ENCODE results near the gene KCNJ5. TPM values are rescaled to one million over a fixed set of nuclear protein-coding genes. Genes with fewer than 3 reads are reported as not detected.

The KCNJ5 gene
- total RNA-seq, 1 donor from 2014 or later: 1.5 TPM

- Histone ChIP-seq H3K36me3 (no peaks in the 10 kb centered on the region), H3K4me1 (peaks cover 10% of the 10 kb centered on the region), H3K27me3 (no peaks in the 10 kb centered on the region), H3K27ac (no peak overlapping the region), H3K4me3 (peak overlapping the region in 1 of 2 donors; percentile 70), H3K9me3 (no peaks in the 10 kb centered on the region)
- no peak for DNase-seq (ENCODE audit: extremely low spot score in 2 of 2)
- no peak for TF ChIP-seq CTCF (IDR thresholded peaks at IDR 0.05)
- intact Hi-C loops (cut with DNase I): loop anchor here (10.0 kb wide), 1 partner anchor 65 kb away; no protein-coding TSS in a partner anchor
Observed at GRCh38 chr11:128889657-128890213, 1.4 kb upstream of the KCNJ5 start.

GRCh38 chr11:128890216-128890542 is 977 bp upstream of the KCNJ5 start:
- intact Hi-C loops (cut with DNase I): no loop called here
- no peaks in the 10 kb centered on the region for H3K9me3 ChIP-seq
- H3K36me3 ChIP-seq: no peaks in the 10 kb centered on the region
- H3K4me3 ChIP-seq: peak overlapping the region; percentile 44 to 70
- H3K27ac ChIP-seq: no peak overlapping the region
- DNase-seq (ENCODE audit: extremely low spot score in 2 of 2): no peak
- peaks cover 10% of the 10 kb centered on the region for H3K4me1 ChIP-seq
- TF ChIP-seq POLR2AphosphoS5 (IDR thresholded peaks at IDR 0.05; ENCODE audit: insufficient read depth in 1 of 2, low read depth in 1 of 2): no peak
- no peak for TF ChIP-seq CTCF (IDR thresholded peaks at IDR 0.05)
- no peak for TF ChIP-seq POLR2A (IDR thresholded peaks at IDR 0.05)
- no peaks in the 10 kb centered on the region for H3K27me3 ChIP-seq

DNA sequence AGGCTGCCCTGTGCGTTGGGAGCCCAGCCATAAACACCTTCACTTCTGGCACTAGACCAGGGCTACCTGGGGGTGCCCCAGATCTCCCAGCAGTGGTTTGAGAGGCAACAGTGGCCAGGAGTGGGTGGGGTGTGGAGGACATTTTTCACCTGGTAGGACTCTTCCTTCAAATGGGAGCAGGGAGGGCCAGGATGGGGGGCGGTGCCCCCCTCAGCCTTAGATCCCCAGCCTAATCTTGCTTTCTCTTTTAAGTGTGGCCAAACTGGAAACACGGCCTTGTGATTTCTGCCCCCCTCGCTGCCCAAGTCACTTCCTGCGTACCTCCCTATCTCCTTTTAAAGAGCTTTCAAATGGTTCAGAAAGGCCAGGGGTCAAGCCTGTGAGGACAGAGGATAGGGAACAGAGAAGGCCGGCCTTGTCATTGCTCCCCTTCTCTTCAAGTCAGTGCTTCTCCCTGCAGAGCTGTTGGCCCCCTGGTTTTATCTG is 800 bp downstream of the KCNJ5 start:
- intact Hi-C loops (cut with DNase I): no loop called here
- no peaks in the 10 kb centered on the region for H3K36me3 ChIP-seq
- no peak for DNase-seq (ENCODE audit: extremely low spot score in 2 of 2)
- peak overlapping the region in 1 of 2 donors; percentile 44 for H3K4me3 ChIP-seq
- H3K4me1 ChIP-seq: peaks cover 14% of the 10 kb centered on the region
- no peaks in the 10 kb centered on the region for H3K9me3 ChIP-seq
- no peak overlapping the region for H3K27ac ChIP-seq
- TF ChIP-seq CTCF (IDR thresholded peaks at IDR 0.05) (no peak), POLR2A (IDR thresholded peaks at IDR 0.05) (no peak), POLR2AphosphoS5 (IDR thresholded peaks at IDR 0.05; ENCODE audit: insufficient read depth in 1 of 2, low read depth in 1 of 2) (no peak)
- H3K27me3 ChIP-seq: no peaks in the 10 kb centered on the region

- Histone ChIP-seq H3K27ac (no peak overlapping the region), H3K4me3 (no peak overlapping the region), H3K27me3 (no peaks in the 10 kb centered on the region), H3K36me3 (no peaks in the 10 kb centered on the region), H3K9me3 (no peaks in the 10 kb centered on the region), H3K4me1 (peaks cover 14% of the 10 kb centered on the region)
- TF ChIP-seq POLR2AphosphoS5 (IDR thresholded peaks at IDR 0.05; ENCODE audit: insufficient read depth in 1 of 2, low read depth in 1 of 2): no peak
- no peak for TF ChIP-seq POLR2A (IDR thresholded peaks at IDR 0.05)
- no peak for TF ChIP-seq CTCF (IDR thresholded peaks at IDR 0.05)
- DNase-seq (ENCODE audit: extremely low spot score in 2 of 2): no peak
- intact Hi-C loops (cut with DNase I): no loop called here
Observed at GRCh38 chr11:128892866-128893565, 1.9 kb downstream of the KCNJ5 start.

- no peaks in the 10 kb centered on the region for H3K9me3 ChIP-seq
- H3K4me3 ChIP-seq: no peak overlapping the region
- H3K36me3 ChIP-seq: no peaks in the 10 kb centered on the region
- H3K27ac ChIP-seq: no peak overlapping the region
- intact Hi-C loops (cut with DNase I): no loop called here
- TF ChIP-seq POLR2A (IDR thresholded peaks at IDR 0.05) (no peak), POLR2AphosphoS5 (IDR thresholded peaks at IDR 0.05; ENCODE audit: insufficient read depth in 1 of 2, low read depth in 1 of 2) (no peak), CTCF (IDR thresholded peaks at IDR 0.05) (no peak)
- H3K4me1 ChIP-seq: peaks cover 14% of the 10 kb centered on the region
- DNase-seq (ENCODE audit: extremely low spot score in 2 of 2): no peak
- no peaks in the 10 kb centered on the region for H3K27me3 ChIP-seq
Observed at GRCh38 chr11:128893578-128894285, 2.6 kb downstream of the KCNJ5 start.

Data from vagina (tissue), 2 donors.